ENCODE data around the gene SH2D2A.

SH2D2A gene

GRCh38 chr1:156822680-156823079 lies 6.0 kb upstream of the SH2D2A start:
- DNase-seq: no peak

- peak; percentile 66 to 75 for DNase-seq
Observed at GRCh38 chr1:156821801-156822200, 5.2 kb upstream of the SH2D2A start.

DNA sequence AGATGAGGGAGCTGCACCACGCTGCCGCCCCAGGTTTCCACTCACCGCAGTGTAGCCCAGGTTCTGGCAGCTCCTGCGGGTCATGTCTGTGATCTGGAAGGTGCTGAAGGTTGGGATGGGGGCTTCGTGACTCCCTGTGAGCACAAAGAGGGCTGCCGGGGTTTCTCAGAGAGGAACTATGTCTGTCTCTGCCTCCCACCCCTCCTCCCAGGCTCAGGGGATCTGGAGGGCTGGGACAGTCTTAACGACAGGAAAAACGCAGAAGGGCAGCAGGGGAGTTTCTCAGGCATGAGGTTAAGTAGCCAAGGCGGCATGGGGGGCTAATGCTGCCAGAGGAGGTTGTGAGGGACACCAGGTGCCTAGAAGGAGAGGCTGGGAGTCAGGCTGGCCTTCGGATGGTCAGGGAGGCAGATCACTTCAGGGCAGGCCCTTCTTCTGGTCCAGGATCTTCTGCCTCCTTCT lies 656 bp downstream of the SH2D2A start:
- peak in 1 of 2 experiments; percentile 46 for DNase-seq

GRCh38 chr1:156815307-156815826 lies 1.3 kb downstream of the SH2D2A start:
- DNase-seq: peak in 1 of 2 experiments; percentile 41

- DNase-seq: peak; percentile 69 to 71
Observed at GRCh38 chr1:156814571-156815260, 1.9 kb downstream of the SH2D2A start.

DNA sequence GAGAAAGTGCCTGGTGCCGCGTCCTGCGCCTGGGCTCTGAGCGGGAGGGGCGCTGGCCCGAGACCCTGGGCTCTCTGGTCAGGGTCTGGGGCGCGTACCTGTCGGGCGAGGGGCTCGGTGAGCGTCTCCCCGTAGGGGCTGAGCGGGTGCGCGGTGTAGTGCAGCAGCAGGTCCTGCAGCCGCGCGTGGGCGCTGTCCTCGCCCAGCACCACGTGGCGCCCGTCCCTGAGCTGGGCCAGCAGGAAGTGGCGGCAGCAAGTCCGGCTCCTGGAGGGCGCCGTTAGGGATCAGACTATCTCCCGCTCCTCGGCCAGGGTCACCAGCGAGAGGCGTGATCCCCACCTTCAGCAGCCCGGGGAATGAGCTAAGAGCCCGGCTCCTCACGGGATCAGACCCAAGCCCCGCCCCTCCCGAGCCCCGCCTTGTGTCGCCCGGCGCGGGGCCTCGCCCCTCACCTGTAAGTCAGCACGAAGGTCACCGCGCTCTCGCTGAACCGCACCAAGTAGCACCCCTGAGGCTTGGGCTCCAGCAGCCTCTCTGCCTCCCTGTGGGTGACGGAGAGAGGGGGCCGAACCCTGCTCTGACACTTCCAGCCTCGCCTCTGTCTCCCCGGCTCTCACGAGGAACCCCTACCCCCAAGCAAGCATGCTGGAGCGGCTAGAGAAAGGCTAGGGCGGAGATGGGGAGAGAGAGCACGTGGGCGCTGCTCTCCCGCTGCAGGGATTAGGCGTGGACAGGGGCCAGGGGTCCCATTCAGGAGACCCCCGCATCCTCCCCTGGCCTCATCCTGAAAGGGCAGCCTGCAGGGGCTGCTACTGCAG lies 2.7 kb downstream of the SH2D2A start:
- peak; percentile 86 to 88 for DNase-seq

GRCh38 chr1:156813298-156813697 lies 3.4 kb downstream of the SH2D2A start:
- DNase-seq: peak in 1 of 2 experiments; percentile 42

- no peak for DNase-seq
Observed at GRCh38 chr1:156812293-156812990, 4.2 kb downstream of the SH2D2A start.

- DNase-seq: no peak
Observed at GRCh38 chr1:156811168-156811567, 5.5 kb downstream of the SH2D2A start.

- no peak for DNase-seq
Observed at GRCh38 chr1:156809711-156810366, 6.8 kb downstream of the SH2D2A start.

DNA sequence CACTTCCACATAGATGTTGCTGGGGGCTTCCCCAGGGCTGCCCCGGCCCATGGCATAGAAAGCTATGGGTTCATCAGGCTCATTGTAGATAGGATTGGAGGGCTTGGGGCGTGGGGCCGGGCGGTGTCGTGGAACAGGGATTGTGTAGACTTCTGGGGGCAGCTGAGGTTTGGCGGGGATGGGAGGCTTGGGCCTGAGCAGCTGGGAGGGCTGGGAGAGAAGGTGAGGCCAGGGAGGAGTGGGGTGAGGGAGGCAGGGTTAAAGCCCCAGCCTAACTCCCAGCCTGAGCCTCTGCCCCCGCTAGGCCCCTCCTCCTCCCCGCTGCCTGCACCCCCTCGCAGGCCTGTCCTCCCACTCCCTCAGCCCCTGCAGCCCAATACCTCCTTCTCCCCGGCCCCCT lies 7.4 kb downstream of the SH2D2A start:
- no peak for DNase-seq

DNA sequence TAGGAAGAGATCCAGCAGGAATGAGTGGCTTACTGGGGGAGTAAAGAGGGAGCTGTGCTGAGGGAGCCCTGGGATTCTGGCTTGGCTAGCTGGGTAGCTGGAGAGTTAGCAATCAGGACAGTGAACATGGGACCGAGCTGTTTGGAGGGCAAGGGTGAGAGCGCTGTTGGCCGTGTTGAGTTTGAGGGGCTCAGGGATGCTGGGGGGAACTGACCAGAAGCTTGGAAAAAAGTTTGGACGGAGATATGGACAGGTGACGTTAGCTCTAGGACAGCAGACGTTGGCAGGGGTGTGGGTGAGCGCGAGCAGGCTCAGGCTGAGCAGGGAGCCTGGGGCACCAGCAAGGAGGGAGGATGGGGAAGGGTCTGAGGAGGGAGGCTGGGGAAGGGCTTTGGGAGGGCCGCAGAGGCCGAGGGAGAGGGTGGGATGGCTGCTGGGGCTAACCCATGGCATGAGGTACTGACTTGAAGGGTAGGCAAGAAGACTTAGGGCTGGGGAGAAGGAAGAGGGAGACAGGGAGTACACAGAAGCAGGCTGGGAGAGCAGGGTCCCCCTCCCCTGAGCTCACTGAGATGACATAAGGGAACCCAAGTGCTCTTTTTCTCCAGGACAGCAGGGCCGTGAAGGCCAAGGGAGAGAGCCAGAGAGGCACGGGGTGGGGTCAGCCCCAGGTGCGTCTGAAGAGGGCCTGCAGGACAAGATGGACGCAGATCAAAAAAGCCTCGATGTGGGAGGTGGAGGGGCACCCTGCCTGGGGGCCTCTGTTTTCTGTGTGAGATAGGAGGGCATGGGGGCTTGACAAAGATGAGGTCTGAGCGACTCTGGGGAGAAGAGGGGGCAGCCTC lies 8.2 kb downstream of the SH2D2A start:
- no peak for DNase-seq

- DNase-seq: peak; percentile 51 to 56
Observed at GRCh38 chr1:156807627-156808026, 9.0 kb downstream of the SH2D2A start.

DNA sequence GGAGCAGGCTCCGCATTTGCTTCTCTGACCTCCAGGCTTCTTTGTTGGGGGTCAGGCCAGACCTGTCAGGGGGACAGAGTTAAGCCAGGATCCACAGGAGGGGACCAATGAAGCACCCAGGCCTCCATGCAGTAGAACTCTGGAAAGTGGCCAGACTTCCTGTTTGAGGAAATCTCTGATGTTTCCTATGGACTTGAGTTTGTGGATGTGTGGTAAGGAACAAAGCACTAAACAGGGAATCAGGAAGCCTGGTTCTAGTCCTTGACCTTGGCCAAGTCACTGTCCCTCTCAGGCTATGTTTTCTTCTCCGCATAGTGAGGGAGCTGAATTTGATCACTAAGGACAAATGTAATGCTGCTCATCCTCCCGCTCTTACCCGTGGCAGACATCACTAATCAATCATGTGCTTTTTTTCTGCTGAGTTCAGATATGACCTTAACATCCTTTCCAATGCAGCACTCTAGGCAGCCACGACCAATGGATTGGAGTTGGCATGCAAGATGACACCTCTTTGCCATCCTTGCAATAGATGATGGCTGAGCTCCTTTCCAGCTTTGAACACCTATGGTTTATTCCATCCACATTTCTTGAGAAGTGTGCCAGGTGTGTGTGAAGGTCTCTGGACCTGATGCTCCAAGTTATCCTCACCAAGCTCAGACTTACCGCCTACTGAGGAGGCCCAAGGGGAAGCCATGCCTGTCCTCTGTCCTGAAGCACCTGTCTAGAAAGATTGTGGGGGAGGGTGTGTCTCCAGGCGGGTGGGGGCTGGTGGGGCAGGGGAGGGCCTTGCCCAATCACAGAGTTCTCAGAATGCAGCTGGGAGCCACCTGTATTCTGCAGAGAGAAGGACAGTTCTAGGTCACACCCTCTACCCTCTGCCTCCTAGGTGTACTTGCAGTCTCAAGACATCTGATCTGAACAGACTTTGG lies 9.9 kb downstream of the SH2D2A start:
- DNase-seq: no peak

- no peak for DNase-seq
Observed at GRCh38 chr1:156805766-156806511, 10.7 kb downstream of the SH2D2A start.

DNA sequence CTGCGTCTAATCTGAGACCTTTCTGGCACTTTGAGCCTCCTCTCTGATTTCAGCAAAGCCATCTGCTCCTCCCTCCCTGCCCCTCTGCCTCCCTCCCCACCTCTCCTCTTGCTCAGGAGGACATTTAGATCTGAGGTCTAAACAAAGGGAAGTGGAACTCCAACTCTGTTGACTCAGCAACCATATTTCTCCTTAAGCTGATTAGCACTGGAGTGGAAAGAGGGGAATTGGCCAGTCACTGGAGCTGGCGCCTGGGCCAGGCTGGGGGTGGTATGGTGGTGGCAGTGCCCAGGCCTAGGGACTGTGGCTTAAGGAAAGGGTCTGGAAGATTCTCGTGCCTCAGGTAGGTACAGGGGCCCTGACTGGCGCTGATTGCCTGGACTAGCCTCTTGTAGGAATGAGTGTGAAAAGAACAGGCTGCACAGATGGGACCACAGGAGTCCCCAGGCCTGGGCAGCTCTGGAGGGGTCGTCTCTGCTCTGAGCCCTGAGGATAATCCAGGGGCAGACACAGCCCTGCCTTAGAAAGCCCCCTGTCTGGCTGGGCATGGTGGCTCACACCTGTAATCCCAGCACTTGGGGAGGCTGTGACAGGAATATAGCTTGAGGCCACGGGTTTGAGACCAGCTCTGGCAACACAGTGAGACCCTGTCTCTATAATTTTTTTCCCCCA lies 11.9 kb downstream of the SH2D2A start:
- DNase-seq: no peak

GRCh38 chr1:156804026-156804425 lies 12.6 kb downstream of the SH2D2A start:
- DNase-seq: no peak

DNA sequence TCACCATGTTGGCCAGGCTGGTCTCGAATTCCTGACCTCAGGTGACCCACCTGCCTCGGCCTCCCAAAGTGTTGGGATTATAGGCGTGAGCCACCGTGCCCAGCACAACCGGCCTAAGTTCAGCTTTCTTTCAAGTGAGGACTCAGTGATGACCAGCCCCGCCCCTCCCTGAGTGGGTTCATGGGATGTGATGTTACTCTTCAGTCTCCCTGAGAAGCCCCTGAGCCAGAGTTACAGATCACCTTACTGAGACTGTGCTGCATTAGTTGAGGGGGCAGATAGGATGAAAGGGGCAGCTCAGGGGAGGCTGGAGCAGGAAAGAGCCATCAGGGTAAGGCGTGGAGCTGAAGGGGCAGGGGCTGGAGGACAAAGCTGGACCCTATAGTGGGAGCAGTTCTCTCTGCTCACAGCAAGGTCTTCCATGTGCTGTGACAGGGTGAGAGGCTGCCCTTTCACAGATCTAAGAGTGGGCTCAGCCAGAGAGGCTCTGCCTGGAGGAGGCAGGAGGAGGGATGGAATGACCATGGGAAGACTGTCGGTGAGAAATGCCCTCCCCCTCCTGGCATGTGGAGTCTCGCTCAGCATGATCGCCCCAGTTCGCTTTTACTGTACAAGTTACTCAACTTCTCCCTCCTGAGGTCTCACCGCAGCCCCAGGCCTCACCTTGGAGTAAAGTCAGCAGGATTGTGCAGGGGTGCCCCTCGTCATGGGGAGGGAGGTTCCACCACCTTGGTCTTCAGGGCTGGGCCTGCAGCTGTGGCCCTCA lies 13.4 kb downstream of the SH2D2A start:
- no peak for DNase-seq
